HCT116 (cell line): ENCODE measurements around the gene DCAF4. TPM values are rescaled to one million over a fixed set of nuclear protein-coding genes. Genes with fewer than 3 reads are reported as not detected.
A peak's percentile ranks its signal among the peaks of the same experiment; 100 is the strongest.

Experiments
- ATAC-seq: fragments of 200-7000 bp; cut with Tn5 transposase; 2 replicates; pipeline ENCODE4 v1.9.1; 2020; ENCODE audit warnings: mild to moderate bottlenecking, moderate library complexity
- BruUV-seq: library from RNA; stranded (reverse); fragments of 400-500 nt; replicated peaks from 2 replicates; lab custom pipeline; 2021; lab: Mats Ljungman, UMichigan
- CTCF ChIA-PET: fragments of 300-600 bp; sonication (Branson Sonifier 250); formaldehyde crosslinking; loops from one replicate; lab custom pipeline; 2021; ENCODE audit warnings: antibody characterized with exemption; lab: Charles Lee
- POLR2A ChIA-PET: fragments of 300-600, 350-600 bp; sonication (Branson Sonifier 250); formaldehyde crosslinking; loops from one replicate; lab custom pipeline; 2021; ENCODE audit warnings: antibody characterized with exemption; lab: Charles Lee
- RAD21 ChIA-PET, 2 experiments: fragments of 300-600 bp; sonication (Branson Sonifier 250); formaldehyde crosslinking; loops; one replicate each; lab custom pipeline; 2023; ENCODE audit warnings: low total read pairs in 2 of 2; ENCODE audit not compliant: uncharacterized antibody in 2 of 2, unreplicated experiment in 2 of 2, low non-redundant PET in 1 of 2; lab: Charles Lee
- DNase-seq: peaks from one replicate; pipeline ENCODE4 v3.0.0-alpha.2; 2010; ENCODE audit warnings: low read depth, low spot score
- H2AFZ ChIP-seq: fragments of 200-600 bp; shearing (Covaris generic), sonication (generic); 2 replicates; pipeline ENCODE4 v1.6.1; 2017; ENCODE audit warnings: low read depth, mixed run types, mixed read lengths, antibody characterized with exemption, low read length; ENCODE audit not compliant: poor library complexity, severe bottlenecking
- H3K27ac ChIP-seq: 2 replicates; pipeline ENCODE4 v1.5.1; 2012; ENCODE audit warnings: low read depth, low read length
- H3K27me3 ChIP-seq: fragments of 200-600 bp; sonication (generic); 2 replicates; pipeline ENCODE4 v1.6.1; 2016; ENCODE audit warnings: mixed run types, low read length, mixed read lengths; ENCODE audit not compliant: insufficient read depth
- H3K36me3 ChIP-seq, 2 experiments: fragments of 200-500 bp in 1 of 2; fragments of 200-600 bp in 1 of 2; sonication (Bioruptor generic) in 1 of 2; sonication (generic) in 1 of 2; 2 replicates each; pipeline versions ENCODE4 v1.5.1 to v1.6.1; 2014 to 2016; ENCODE audit warnings: low read length in 2 of 2, inconsistent platforms in 1 of 2, mixed read lengths in 1 of 2, mixed run types in 1 of 2; ENCODE audit not compliant: insufficient read depth in 2 of 2, control insufficient read depth in 1 of 2
- H3K4me1 ChIP-seq, 2 experiments: fragments of 200-600 bp in 1 of 2; sonication (generic) in 1 of 2; 2 replicates each; pipeline versions ENCODE4 v1.5.1 to v1.6.1; 2012 to 2017; ENCODE audit warnings: low read length in 2 of 2, inconsistent platforms in 1 of 2, mild to moderate bottlenecking in 1 of 2, mixed read lengths in 1 of 2, mixed run types in 1 of 2, moderate library complexity in 1 of 2; ENCODE audit not compliant: insufficient read depth in 2 of 2, control insufficient read depth in 1 of 2
- H3K4me2 ChIP-seq: fragments of 200-600 bp; sonication (generic); 2 replicates; pipeline ENCODE4 v1.6.1; 2017; ENCODE audit warnings: mixed run types, low read length, mixed read lengths
- H3K4me3 ChIP-seq, 2 experiments: fragments of 200-600 bp in 1 of 2; sonication (generic) in 1 of 2; replicated peaks in 1 of 2; 2 replicates each; pipeline ENCODE4 v1.5.1; 2011 to 2016; ENCODE audit warnings: low read length in 2 of 2, control low read depth in 1 of 2, low read depth in 1 of 2, mild to moderate bottlenecking in 1 of 2, mixed read lengths in 1 of 2, mixed run types in 1 of 2
- H3K79me2 ChIP-seq: fragments of 200-600 bp; sonication (generic); 2 replicates; pipeline ENCODE4 v1.6.1; 2017; ENCODE audit warnings: mild to moderate bottlenecking, mixed run types, low read length, moderate library complexity, mixed read lengths; ENCODE audit not compliant: insufficient read depth
- H3K9ac ChIP-seq: fragments of 200-600 bp; sonication (generic); 2 replicates; pipeline ENCODE4 v1.6.1; 2016; ENCODE audit warnings: low read length, mixed read lengths
- H3K9me2 ChIP-seq: fragments of 200-600 bp; sonication (generic), shearing (Covaris generic); 2 replicates; pipeline ENCODE4 v1.6.1; 2017; ENCODE audit warnings: mixed run types, mild to moderate bottlenecking, moderate library complexity; ENCODE audit not compliant: insufficient read depth
- H3K9me3 ChIP-seq, 2 experiments: fragments of 200-500 bp in 1 of 2; fragments of 200-600 bp in 1 of 2; sonication (Bioruptor generic) in 1 of 2; sonication (generic) in 1 of 2; 2 replicates each; pipeline ENCODE4 v1.6.1; 2014 to 2017; ENCODE audit warnings: low read length in 2 of 2, mixed read lengths in 2 of 2, inconsistent platforms in 1 of 2, low read depth in 1 of 2, mild to moderate bottlenecking in 1 of 2, mixed run types in 1 of 2, moderate library complexity in 1 of 2; ENCODE audit not compliant: control insufficient read depth in 1 of 2, insufficient read depth in 1 of 2
- H4K20me1 ChIP-seq: fragments of 200-600 bp; sonication (generic), shearing (Covaris generic); 2 replicates; pipeline ENCODE4 v1.6.1; 2017; ENCODE audit warnings: mixed run types, mild to moderate bottlenecking, moderate library complexity; ENCODE audit not compliant: insufficient read depth
- ATF3 ChIP-seq: IDR thresholded peaks from 2 replicates; pipeline ENCODE4 v1.6.1; 2012
- CBX3 ChIP-seq: IDR thresholded peaks from 2 replicates; pipeline ENCODE4 v1.6.1; 2012; ENCODE audit warnings: low read depth
- CEBPB ChIP-seq: IDR thresholded peaks from 2 replicates; pipeline ENCODE4 v1.6.1; 2012; ENCODE audit warnings: low read depth
- CTCF ChIP-seq, 3 experiments: fragments of 200-600 bp in 1 of 3; sonication (generic) in 1 of 3; IDR thresholded peaks in 2 of 3; conservative IDR thresholded peaks in 1 of 3; 2 replicates each; pipeline ENCODE4 v1.5.1; 2012 to 2017; ENCODE audit warnings: low read depth in 2 of 3, low read length in 2 of 3, antibody characterized with exemption in 1 of 3, borderline replicate concordance in 1 of 3, control low read depth in 1 of 3, mild to moderate bottlenecking in 1 of 3, mixed read lengths in 1 of 3, mixed run types in 1 of 3, moderate library complexity in 1 of 3; ENCODE audit not compliant: insufficient read depth in 1 of 3
- EGR1 ChIP-seq: IDR thresholded peaks from 2 replicates; pipeline ENCODE4 v1.6.1; 2012; ENCODE audit warnings: low read depth
- EZH2 ChIP-seq: fragments of 200-600 bp; sonication (generic); IDR thresholded peaks from 2 replicates; pipeline ENCODE4 v1.6.1; 2017; ENCODE audit warnings: antibody characterized with exemption, mixed run types
- POLR2A ChIP-seq: IDR thresholded peaks from 2 replicates; pipeline ENCODE4 v1.7.0; 2011; ENCODE audit warnings: borderline replicate concordance; ENCODE audit not compliant: insufficient read depth, insufficient read length; ENCODE audit errors: extremely low read depth
- RAD21 ChIP-seq: IDR thresholded peaks from 2 replicates; pipeline ENCODE4 v1.6.1; 2012; ENCODE audit warnings: low read depth, mild to moderate bottlenecking
- REST ChIP-seq: IDR thresholded peaks from 2 replicates; pipeline ENCODE4 v1.6.1; 2012; ENCODE audit warnings: low read depth
- SIN3A ChIP-seq: IDR thresholded peaks from 2 replicates; pipeline ENCODE4 v1.6.1; 2012; ENCODE audit warnings: low read depth
- SP1 ChIP-seq: IDR thresholded peaks from 2 replicates; pipeline ENCODE4 v1.6.1; 2012; ENCODE audit warnings: low read depth
- SRF ChIP-seq: IDR thresholded peaks from 2 replicates; pipeline ENCODE4 v1.6.1; 2012; ENCODE audit warnings: low read depth
- ZNF274 ChIP-seq: fragments of 200-500 bp; sonication (Bioruptor generic); IDR thresholded peaks from 2 replicates; pipeline ENCODE4 v1.6.1; 2014; ENCODE audit warnings: mild to moderate bottlenecking, low read depth, low read length, inconsistent platforms
- intact Hi-C: fragments of 100-400 bp; cut with micrococcal nuclease; formaldehyde crosslinking; loops from 2 replicates; pipeline ENCODE4 v1.10.0; 2022
- total RNA-seq: library from RNA; stranded (reverse); gene quantifications from one replicate; pipeline ENCODE4 v1.2.1, GENCODE V29; 2021; ENCODE audit not compliant: unreplicated experiment

The DCAF4 gene
- total RNA-seq, 1 experiment from 2014 or later = 19.3 TPM

GRCh38 chr14:72925815-72926291 lies 411 bp upstream of the DCAF4 start:
- Histone ChIP-seq H3K4me1 (peaks cover 3 to 26% of the 10 kb centered on the region in 2 experiments; a peak in 3 of 4 replicates), H3K9me2 (no peaks in the 10 kb centered on the region), H3K27me3 (no peaks in the 10 kb centered on the region), H4K20me1 (no peaks in the 10 kb centered on the region), H3K9ac (peak overlapping the region; percentile 83; the same call in 1 of the 2 replicates), H3K27ac (no peak overlapping the region; the same call in 1 of the 2 replicates), H2AFZ (no peak overlapping the region), H3K79me2 (peaks cover 31% of the 10 kb centered on the region; the same call in 1 of the 2 replicates), H3K9me3 (no peaks in the 10 kb centered on the region), H3K4me3 (peak overlapping the region; percentile 19 to 66; a peak in 2 of 4 replicates), H3K4me2 (peak overlapping the region; percentile 89), H3K36me3 (no peaks in the 10 kb centered on the region)
- ATAC-seq (peak; percentile 1; the same call in 1 of the 2 replicates), DNase-seq (no peak)
- POLR2A ChIA-PET = interaction anchor here (1.2 kb wide), 1 partner anchor 101 kb away, joined by 3 read pairs; the partner anchor contains the start of gene ZFYVE1
- RAD21 ChIA-PET = interaction anchor here in 1 of 2 experiments (0.8 kb wide), 1 partner anchor 412 kb away, joined by 3 read pairs; no protein-coding TSS in a partner anchor
- CTCF ChIA-PET = interaction anchor here (0.6 to 2.3 kb wide), 3 partner anchors 23 to 412 kb away, joined by 3 to 8 read pairs (median 3); no protein-coding TSS in a partner anchor
- BruUV-seq = no TSS peak
- intact Hi-C loops = loop anchor here (2.0 kb wide), 1 partner anchor 37 kb away; no protein-coding TSS in a partner anchor
- peak; percentile 18; the same call in 1 of the 2 replicates for TF ChIP-seq EGR1
- TF ChIP-seq SIN3A = no peak

GRCh38 chr14:72928872-72929271 lies 2.6 kb downstream of the DCAF4 start:
- ChIA-PET RAD21 (no interaction called here), CTCF (no interaction called here), POLR2A (no interaction called here)
- Histone ChIP-seq H3K4me3 (no peak overlapping the region), H3K9me2 (no peaks in the 10 kb centered on the region), H4K20me1 (no peaks in the 10 kb centered on the region; the same call in 1 of the 2 replicates), H3K9ac (no peak overlapping the region), H2AFZ (no peak overlapping the region), H3K79me2 (peaks cover 58% of the 10 kb centered on the region), H3K9me3 (no peaks in the 10 kb centered on the region), H3K27me3 (no peaks in the 10 kb centered on the region), H3K36me3 (no peaks in the 10 kb centered on the region), H3K27ac (no peak overlapping the region), H3K4me2 (no peak overlapping the region), H3K4me1 (peaks cover 3 to 26% of the 10 kb centered on the region in 2 experiments; a peak in 3 of 4 replicates)
- DNase-seq = no peak
- no peak for ATAC-seq
- TF ChIP-seq ZNF274 (no peak), CBX3 (no peak), CEBPB (no peak), REST (no peak), SRF (no peak), EZH2 (no peak), SP1 (no peak), SIN3A (no peak), ATF3 (no peak), CTCF (IDR thresholded peaks at IDR 0.05 in 2 of 3, conservative IDR thresholded peaks at IDR 0.05 in 1 of 3; ENCODE audit: borderline replicate concordance in 1 of 3, insufficient read depth in 1 of 3, low read depth in 2 of 3, low read length in 2 of 3) (no peak), RAD21 (no peak), POLR2A (no peak)
- intact Hi-C loops = no loop called here
- BruUV-seq = no TSS peak
